Neuronal stem cell (in vitro differentiated cells): ENCODE data around the gene RASA4.
"Not testable (repeated sequence)": the region's sequence is repeated elsewhere in the genome, so short reads cannot be mapped to it uniquely, and the experiment has no call there.

Experiments used
- DNase-seq: peaks from one replicate; pipeline ENCODE4 v3.0.0-alpha.2; 2013; ENCODE audit warnings: low spot score
- H2AFZ ChIP-seq: one replicate; pipeline ENCODE4 v1.6.1; 2013; ENCODE audit warnings: mild to moderate bottlenecking, low read length, inconsistent platforms
- H2AK5ac ChIP-seq: 2 replicates; pipeline ENCODE4 v1.6.1; 2013; ENCODE audit warnings: low read depth, mild to moderate bottlenecking, inconsistent platforms, low read length, moderate library complexity, mixed read lengths
- H2BK120ac ChIP-seq: 2 replicates; pipeline ENCODE4 v1.6.1; 2013; ENCODE audit warnings: low read depth, mild to moderate bottlenecking, inconsistent platforms, low read length, moderate library complexity, mixed read lengths
- H2BK12ac ChIP-seq: one replicate; pipeline ENCODE4 v1.6.1; 2013; ENCODE audit warnings: low read length, inconsistent platforms
- H2BK15ac ChIP-seq: 2 replicates; pipeline ENCODE4 v1.6.1; 2013; ENCODE audit warnings: mild to moderate bottlenecking, low read length, inconsistent platforms, mixed read lengths
- H2BK5ac ChIP-seq: one replicate; pipeline ENCODE4 v1.6.1; 2013; ENCODE audit warnings: inconsistent platforms, mild to moderate bottlenecking, low read length, moderate library complexity
- H3K14ac ChIP-seq: one replicate; pipeline ENCODE4 v1.6.1; 2013; ENCODE audit warnings: low read length, inconsistent platforms
- H3K18ac ChIP-seq: 2 replicates; pipeline ENCODE4 v1.6.1; 2013; ENCODE audit warnings: low read length, inconsistent platforms
- H3K23ac ChIP-seq: 2 replicates; pipeline ENCODE4 v1.6.1; 2013; ENCODE audit warnings: low read depth, mild to moderate bottlenecking, mixed read lengths, low read length, inconsistent platforms; ENCODE audit not compliant: poor library complexity
- H3K27ac ChIP-seq: replicated peaks from 3 replicates; pipeline ENCODE4 v1.5.1; 2013; ENCODE audit warnings: low read length, inconsistent platforms
- H3K27me3 ChIP-seq, 3 experiments: 2 replicates each; pipeline ENCODE4 v1.6.1; 2013; ENCODE audit warnings: low read length in 3 of 3, mild to moderate bottlenecking in 2 of 3, inconsistent platforms in 1 of 3, low read depth in 1 of 3, mixed read lengths in 1 of 3, moderate library complexity in 1 of 3; ENCODE audit not compliant: control insufficient read depth in 3 of 3, insufficient read depth in 3 of 3
- H3K36me3 ChIP-seq, 2 donors: replicated peaks in 1 of 2; 2 replicates each; pipeline ENCODE4 v1.6.1; 2013; ENCODE audit warnings: low read length in 2 of 2; ENCODE audit not compliant: control insufficient read depth in 2 of 2, insufficient read depth in 2 of 2
- H3K4ac ChIP-seq: 2 replicates; pipeline ENCODE4 v1.6.1; 2013; ENCODE audit warnings: inconsistent platforms, mild to moderate bottlenecking, low read length, moderate library complexity
- H3K4me1 ChIP-seq, 2 donors: 1 replicate in 1 of 2; 2 replicates in 1 of 2; pipeline ENCODE4 v1.6.1; 2013; ENCODE audit warnings: low read length in 2 of 2, low read depth in 1 of 2; ENCODE audit not compliant: control insufficient read depth in 2 of 2, insufficient read depth in 1 of 2
- H3K4me2 ChIP-seq: one replicate; pipeline ENCODE4 v1.6.1; 2013; ENCODE audit warnings: mild to moderate bottlenecking, low read length, inconsistent platforms; ENCODE audit not compliant: insufficient read depth, poor library complexity, severe bottlenecking
- H3K4me3 ChIP-seq, 2 donors: 2 replicates each; pipeline ENCODE4 v1.5.1; 2013; ENCODE audit warnings: low read length in 2 of 2, mild to moderate bottlenecking in 2 of 2, inconsistent platforms in 1 of 2, moderate library complexity in 1 of 2
- H3K79me1 ChIP-seq: one replicate; pipeline ENCODE4 v1.6.1; 2013; ENCODE audit warnings: low read depth, mild to moderate bottlenecking, inconsistent platforms, low read length, moderate library complexity
- H3K9ac ChIP-seq: one replicate; pipeline ENCODE4 v1.6.1; 2013; ENCODE audit warnings: mild to moderate bottlenecking, low read depth, low read length, inconsistent platforms; ENCODE audit not compliant: poor library complexity
- H3K9me3 ChIP-seq, 2 donors: replicated peaks in 1 of 2; 2 replicates each; pipeline versions ENCODE3 to v1.6.1; 2013; ENCODE audit warnings: low read length in 2 of 2, mild to moderate bottlenecking in 2 of 2, inconsistent platforms in 1 of 2, low read depth in 1 of 2, mixed read lengths in 1 of 2, moderate library complexity in 1 of 2; ENCODE audit not compliant: control insufficient read depth in 2 of 2, insufficient read depth in 1 of 2
- H4K8ac ChIP-seq: one replicate; pipeline ENCODE4 v1.6.1; 2013; ENCODE audit warnings: low read depth, mild to moderate bottlenecking, inconsistent platforms, low read length, moderate library complexity
- H4K91ac ChIP-seq: one replicate; pipeline ENCODE4 v1.6.1; 2013; ENCODE audit warnings: low read length, low read depth, mild to moderate bottlenecking, inconsistent platforms; ENCODE audit not compliant: poor library complexity
- WGBS, 2 donors: extraction: QIAGEN DNeasy Blood & Tissue Kit; methylation state at CpG; one replicate each; pipeline ENCODE4 v1.1.7; 2013; ENCODE audit warnings: missing lambda C conversion rate in 2 of 2, mixed read lengths in 1 of 2; ENCODE audit not compliant: insufficient read length in 2 of 2, insufficient replicate concordance in 1 of 2; ENCODE audit errors: extremely low coverage in 2 of 2; 5-methylcytosine and 5-hydroxymethylcytosine counted together

Gene RASA4

DNA sequence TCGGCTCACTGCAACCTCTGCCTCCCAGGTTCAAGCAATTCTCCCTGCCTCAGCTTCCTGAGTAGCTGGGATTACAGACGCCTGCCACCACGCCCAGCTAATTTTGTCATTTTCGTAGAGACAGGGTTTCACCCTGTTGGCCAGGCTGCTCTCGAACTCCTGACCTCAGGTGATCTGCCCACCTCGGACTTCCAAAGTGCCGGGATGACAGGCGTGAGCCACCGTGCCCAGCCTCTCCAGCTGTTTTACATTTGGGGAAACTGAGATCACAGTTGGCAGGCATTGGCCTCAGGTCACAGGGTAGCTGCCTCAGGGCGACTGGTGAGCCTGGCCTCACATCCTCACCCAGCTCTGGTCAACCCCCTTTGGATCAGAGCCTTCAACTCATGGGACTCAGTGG, 6.8 kb downstream of the RASA4 start:
- H3K36me3 ChIP-seq, H3K27ac ChIP-seq, H3K27me3 ChIP-seq, H2AK5ac ChIP-seq, H4K8ac ChIP-seq, H3K4me2 ChIP-seq, DNase-seq, H3K18ac ChIP-seq, H3K9ac ChIP-seq, H2BK120ac ChIP-seq, H2BK5ac ChIP-seq, H4K91ac ChIP-seq, H3K9me3 ChIP-seq, H2AFZ ChIP-seq, H2BK15ac ChIP-seq, H3K14ac ChIP-seq, H3K79me1 ChIP-seq, H3K4me3 ChIP-seq, H3K4me1 ChIP-seq, H3K23ac ChIP-seq, H2BK12ac ChIP-seq, H3K4ac ChIP-seq: not testable (repeated sequence)
- WGBS, 2 donors, result no CpG with 5 or more reads among the region's 10 CpGs

- H3K14ac ChIP-seq, DNase-seq, H3K4me1 ChIP-seq, H3K23ac ChIP-seq, H3K4me3 ChIP-seq, H2AFZ ChIP-seq, H3K36me3 ChIP-seq, H2BK12ac ChIP-seq, H3K27me3 ChIP-seq, H3K9ac ChIP-seq, H3K4ac ChIP-seq, H3K27ac ChIP-seq, H3K9me3 ChIP-seq, H4K8ac ChIP-seq, H4K91ac ChIP-seq, H3K18ac ChIP-seq, H2BK120ac ChIP-seq, H3K4me2 ChIP-seq, H2BK5ac ChIP-seq, H2AK5ac ChIP-seq, H2BK15ac ChIP-seq, H3K79me1 ChIP-seq: not testable (repeated sequence)
- no CpG with 5 or more reads among the region's 5 CpGs for WGBS, 2 donors
These were observed 9.7 kb downstream of the RASA4 start for GRCh38 chr7:102606848-102607247.

DNA sequence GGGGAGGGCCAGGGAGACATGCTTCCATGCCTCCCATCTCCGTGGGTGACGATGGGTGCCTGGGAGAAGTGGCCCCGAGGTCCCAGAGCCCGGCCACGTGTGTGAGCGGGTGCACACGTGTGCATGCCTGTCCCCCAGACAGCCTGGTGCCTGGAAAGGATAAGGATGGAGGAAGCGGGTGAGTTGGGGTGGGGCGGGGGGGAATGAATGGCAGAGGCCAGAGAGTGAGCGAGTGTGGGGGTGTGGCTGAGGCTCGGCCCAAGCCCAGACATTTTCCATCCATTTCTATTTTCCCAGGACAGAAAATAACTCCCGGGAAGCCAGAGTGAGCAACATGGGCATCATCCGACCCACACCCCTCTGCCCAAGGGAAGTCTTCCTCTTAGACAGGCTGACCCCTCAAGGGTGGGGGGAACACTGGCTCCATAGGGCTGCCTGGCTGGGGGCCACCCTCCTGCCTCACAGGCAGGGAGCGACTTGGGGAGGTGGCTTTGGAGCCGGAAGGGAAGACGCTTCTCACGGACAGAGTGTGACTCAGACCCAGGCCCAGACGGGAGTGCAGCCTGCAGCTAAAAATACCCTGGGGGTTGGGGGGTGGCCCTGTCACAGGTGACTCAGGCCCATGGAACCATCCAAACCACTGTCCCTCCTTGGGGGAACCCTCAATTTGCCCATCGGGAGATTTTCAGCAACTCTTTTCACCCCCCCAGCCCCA, 12.0 kb downstream of the RASA4 start:
- DNase-seq, H4K8ac ChIP-seq, H2BK12ac ChIP-seq, H2BK5ac ChIP-seq, H3K27ac ChIP-seq, H2AFZ ChIP-seq, H3K9ac ChIP-seq, H3K9me3 ChIP-seq, H3K79me1 ChIP-seq, H3K4ac ChIP-seq, H3K4me1 ChIP-seq, H3K4me2 ChIP-seq, H2BK120ac ChIP-seq, H2AK5ac ChIP-seq, H3K23ac ChIP-seq, H2BK15ac ChIP-seq, H3K18ac ChIP-seq, H3K14ac ChIP-seq, H3K36me3 ChIP-seq, H3K4me3 ChIP-seq, H3K27me3 ChIP-seq, H4K91ac ChIP-seq: not testable (repeated sequence)
- WGBS, 2 donors, result no CpG with 5 or more reads among the region's 19 CpGs

- not testable (repeated sequence) for H3K4me1 ChIP-seq, H2AFZ ChIP-seq, H4K8ac ChIP-seq, DNase-seq, H2BK15ac ChIP-seq, H3K4me3 ChIP-seq, H2BK12ac ChIP-seq, H3K36me3 ChIP-seq, H3K4ac ChIP-seq, H3K14ac ChIP-seq, H3K4me2 ChIP-seq, H2BK5ac ChIP-seq, H3K27me3 ChIP-seq, H3K9ac ChIP-seq, H4K91ac ChIP-seq, H3K23ac ChIP-seq, H2BK120ac ChIP-seq, H3K79me1 ChIP-seq, H2AK5ac ChIP-seq, H3K27ac ChIP-seq, H3K9me3 ChIP-seq, H3K18ac ChIP-seq
- no CpG with 5 or more reads among the region's 12 CpGs for WGBS, 2 donors
These were observed 14.2 kb downstream of the RASA4 start for GRCh38 chr7:102602317-102602716.
